GM18505 (cell line): ENCODE measurements around the gene TBX15.

Experiments
- ATAC-seq: cut with Tn5 transposase; IDR thresholded peaks from one replicate; pipeline ENCODE4 v1.9.1; 2021; ENCODE audit not compliant: unreplicated experiment
- POLR2A ChIP-seq: IDR thresholded peaks from 4 replicates; pipeline ENCODE4 v1.6.1; 2011; ENCODE audit warnings: borderline replicate concordance; ENCODE audit not compliant: insufficient read depth, insufficient read length; ENCODE audit errors: extremely low read depth

The TBX15 gene

GRCh38 chr1:118997225-118997624, 9.1 kb upstream of the TBX15 start:
- no peak for TF ChIP-seq POLR2A

GRCh38 chr1:118995312-118996016, 7.3 kb upstream of the TBX15 start:
- no peak for ATAC-seq
- no peak for TF ChIP-seq POLR2A

More at GRCh38 chr1:118997225-118997624, 9.1 kb upstream of the TBX15 start:
- no peak for ATAC-seq

GRCh38 chr1:118993700-118994026, 5.5 kb upstream of the TBX15 start:
- ATAC-seq = no peak
- TF ChIP-seq POLR2A = no peak

GRCh38 chr1:118992868-118993699, 4.9 kb upstream of the TBX15 start:
- ATAC-seq = no peak
- no peak for TF ChIP-seq POLR2A

- no peak for TF ChIP-seq POLR2A
- ATAC-seq = no peak
Measured at GRCh38 chr1:118992237-118992825, 4.2 kb upstream of the TBX15 start.

- TF ChIP-seq POLR2A = no peak
- no peak for ATAC-seq
Measured at GRCh38 chr1:118991448-118991847, 3.3 kb upstream of the TBX15 start.

- TF ChIP-seq POLR2A = no peak
- ATAC-seq = no peak
Measured at GRCh38 chr1:118990513-118991152, 2.5 kb upstream of the TBX15 start.

GRCh38 chr1:118989878-118990378, 1.8 kb upstream of the TBX15 start:
- no peak for ATAC-seq
- TF ChIP-seq POLR2A = no peak

- TF ChIP-seq POLR2A = no peak
- no peak for ATAC-seq
Measured at GRCh38 chr1:118989006-118989815, 1.1 kb upstream of the TBX15 start.

GRCh38 chr1:118987468-118988185, 516 bp downstream of the TBX15 start:
- no peak for TF ChIP-seq POLR2A
- no peak for ATAC-seq

- ATAC-seq = no peak
- TF ChIP-seq POLR2A = no peak
Measured at GRCh38 chr1:118986555-118987467, 1.3 kb downstream of the TBX15 start.
